Measurements from ENCODE around the gene TPCN2.

TPCN2 gene

GRCh38 chr11:69062169-69062855 is 13.6 kb downstream of the TPCN2 start:
- no peaks in the 10 kb centered on the region for H3K79me2 ChIP-seq (ENCODE audit: control insufficient read depth, insufficient read depth, low read length, poor library complexity)
- no peak overlapping the region for H4K12ac ChIP-seq (ENCODE audit: low read depth, low read length)
- H2BK12ac ChIP-seq (ENCODE audit: low read length): no peak overlapping the region
- H4K91ac ChIP-seq (ENCODE audit: low read depth, low read length): no peak overlapping the region
- no peak overlapping the region for H3K14ac ChIP-seq (ENCODE audit: low read length)
- no peaks in the 10 kb centered on the region for H3K4me1 ChIP-seq (ENCODE audit: control insufficient read depth in 1 of 2, insufficient read depth in 2 of 2, low read length in 2 of 2)
- no peak overlapping the region for H3K4ac ChIP-seq (ENCODE audit: low read depth, low read length)
- H3K4me3 ChIP-seq (ENCODE audit: low read depth, low read length): no peak overlapping the region
- no peaks in the 10 kb centered on the region for H3K27me3 ChIP-seq (ENCODE audit: insufficient read depth, low read length)
- H2AFZ ChIP-seq (ENCODE audit: insufficient read depth, low read length, poor library complexity): no peak overlapping the region
- H3K36me3 ChIP-seq (ENCODE audit: control insufficient read depth in 1 of 2, insufficient read depth in 2 of 2, low read length in 2 of 2): peaks cover 35 to 38% of the 10 kb centered on the region in 2 experiments
- H4K8ac ChIP-seq (ENCODE audit: low read depth, low read length): no peak overlapping the region
- H3K18ac ChIP-seq (ENCODE audit: low read length): no peak overlapping the region
- H2AK5ac ChIP-seq (ENCODE audit: low read length): no peak overlapping the region
- no peak overlapping the region for H3K9ac ChIP-seq (ENCODE audit: low read length)
- H3K4me2 ChIP-seq (ENCODE audit: low read length): no peak overlapping the region
- no peak overlapping the region for H2BK5ac ChIP-seq (ENCODE audit: low read depth, low read length, poor library complexity)
- H3K27ac ChIP-seq (ENCODE audit: low read depth, low read length): no peak overlapping the region
- H3K79me1 ChIP-seq (ENCODE audit: low read length): no peaks in the 10 kb centered on the region
- no peak overlapping the region for H3K23ac ChIP-seq (ENCODE audit: low read length)
- WGBS (ENCODE audit: extremely low coverage, insufficient coverage, insufficient read length): no CpG with 5 or more reads among the region's 15 CpGs
- H2BK120ac ChIP-seq (ENCODE audit: insufficient read depth, low read length, poor library complexity): no peak overlapping the region
- no peak for DNase-seq
- no peaks in the 10 kb centered on the region for H3K9me3 ChIP-seq (ENCODE audit: insufficient read depth, low read depth, low read length)

GRCh38 chr11:69062873-69063651 is 14.3 kb downstream of the TPCN2 start:
- no peak overlapping the region for H3K14ac ChIP-seq (ENCODE audit: low read length)
- H2AFZ ChIP-seq (ENCODE audit: insufficient read depth, low read length, poor library complexity): no peak overlapping the region
- H4K8ac ChIP-seq (ENCODE audit: low read depth, low read length): no peak overlapping the region
- H3K4me1 ChIP-seq (ENCODE audit: control insufficient read depth in 1 of 2, insufficient read depth in 2 of 2, low read length in 2 of 2): no peaks in the 10 kb centered on the region
- no peaks in the 10 kb centered on the region for H3K27me3 ChIP-seq (ENCODE audit: insufficient read depth, low read length)
- peaks cover 2% of the 10 kb centered on the region for H3K9me3 ChIP-seq (ENCODE audit: insufficient read depth, low read depth, low read length)
- H3K79me2 ChIP-seq (ENCODE audit: control insufficient read depth, insufficient read depth, low read length, poor library complexity): no peaks in the 10 kb centered on the region
- no peak overlapping the region for H3K9ac ChIP-seq (ENCODE audit: low read length)
- no peak for DNase-seq
- no peak overlapping the region for H3K4ac ChIP-seq (ENCODE audit: low read depth, low read length)
- no peak overlapping the region for H3K23ac ChIP-seq (ENCODE audit: low read length)
- peaks cover 36 to 37% of the 10 kb centered on the region in 2 experiments for H3K36me3 ChIP-seq (ENCODE audit: control insufficient read depth in 1 of 2, insufficient read depth in 2 of 2, low read length in 2 of 2)
- H2BK5ac ChIP-seq (ENCODE audit: low read depth, low read length, poor library complexity): no peak overlapping the region
- H2BK120ac ChIP-seq (ENCODE audit: insufficient read depth, low read length, poor library complexity): no peak overlapping the region
- H2BK12ac ChIP-seq (ENCODE audit: low read length): no peak overlapping the region
- H4K91ac ChIP-seq (ENCODE audit: low read depth, low read length): no peak overlapping the region
- H4K12ac ChIP-seq (ENCODE audit: low read depth, low read length): no peak overlapping the region
- H3K79me1 ChIP-seq (ENCODE audit: low read length): no peaks in the 10 kb centered on the region
- no CpG with 5 or more reads among the region's 34 CpGs for WGBS (ENCODE audit: extremely low coverage, insufficient coverage, insufficient read length)
- no peak overlapping the region for H2AK5ac ChIP-seq (ENCODE audit: low read length)
- no peak overlapping the region for H3K4me3 ChIP-seq (ENCODE audit: low read depth, low read length)
- H3K18ac ChIP-seq (ENCODE audit: low read length): no peak overlapping the region
- H3K4me2 ChIP-seq (ENCODE audit: low read length): no peak overlapping the region
- H3K27ac ChIP-seq (ENCODE audit: low read depth, low read length): no peak overlapping the region

- H2AFZ ChIP-seq (ENCODE audit: insufficient read depth, low read length, poor library complexity): no peak overlapping the region
- no peak overlapping the region for H2BK120ac ChIP-seq (ENCODE audit: insufficient read depth, low read length, poor library complexity)
- no peak overlapping the region for H3K4ac ChIP-seq (ENCODE audit: low read depth, low read length)
- no peak overlapping the region for H3K4me2 ChIP-seq (ENCODE audit: low read length)
- peaks cover 2% of the 10 kb centered on the region for H3K9me3 ChIP-seq (ENCODE audit: insufficient read depth, low read depth, low read length)
- no peak overlapping the region for H4K12ac ChIP-seq (ENCODE audit: low read depth, low read length)
- H3K27ac ChIP-seq (ENCODE audit: low read depth, low read length): no peak overlapping the region
- no peak overlapping the region for H3K18ac ChIP-seq (ENCODE audit: low read length)
- H4K8ac ChIP-seq (ENCODE audit: low read depth, low read length): no peak overlapping the region
- DNase-seq: no peak
- H4K91ac ChIP-seq (ENCODE audit: low read depth, low read length): no peak overlapping the region
- H3K27me3 ChIP-seq (ENCODE audit: insufficient read depth, low read length): no peaks in the 10 kb centered on the region
- no peak overlapping the region for H2BK12ac ChIP-seq (ENCODE audit: low read length)
- no peak overlapping the region for H2AK5ac ChIP-seq (ENCODE audit: low read length)
- H3K79me2 ChIP-seq (ENCODE audit: control insufficient read depth, insufficient read depth, low read length, poor library complexity): no peaks in the 10 kb centered on the region
- H3K4me1 ChIP-seq (ENCODE audit: control insufficient read depth in 1 of 2, insufficient read depth in 2 of 2, low read length in 2 of 2): no peaks in the 10 kb centered on the region
- peaks cover 32 to 37% of the 10 kb centered on the region in 2 experiments for H3K36me3 ChIP-seq (ENCODE audit: control insufficient read depth in 1 of 2, insufficient read depth in 2 of 2, low read length in 2 of 2)
- H3K23ac ChIP-seq (ENCODE audit: low read length): no peak overlapping the region
- no peaks in the 10 kb centered on the region for H3K79me1 ChIP-seq (ENCODE audit: low read length)
- WGBS (ENCODE audit: extremely low coverage, insufficient coverage, insufficient read length): no CpG with 5 or more reads among the region's 14 CpGs
- H3K9ac ChIP-seq (ENCODE audit: low read length): no peak overlapping the region
- H3K4me3 ChIP-seq (ENCODE audit: low read depth, low read length): no peak overlapping the region
- no peak overlapping the region for H2BK5ac ChIP-seq (ENCODE audit: low read depth, low read length, poor library complexity)
- H3K14ac ChIP-seq (ENCODE audit: low read length): no peak overlapping the region
Measured at GRCh38 chr11:69063652-69064260, 15.0 kb downstream of the TPCN2 start.

- Histone ChIP-seq H3K79me1 (ENCODE audit: low read length) (no peaks in the 10 kb centered on the region), H3K14ac (ENCODE audit: low read length) (no peak overlapping the region), H2AFZ (ENCODE audit: insufficient read depth, low read length, poor library complexity) (no peak overlapping the region), H3K4me2 (ENCODE audit: low read length) (no peak overlapping the region), H3K4me3 (ENCODE audit: low read depth, low read length) (no peak overlapping the region), H3K79me2 (ENCODE audit: control insufficient read depth, insufficient read depth, low read length, poor library complexity) (no peaks in the 10 kb centered on the region), H3K4me1 (ENCODE audit: control insufficient read depth in 1 of 2, insufficient read depth in 2 of 2, low read length in 2 of 2) (no peaks in the 10 kb centered on the region), H2AK5ac (ENCODE audit: low read length) (no peak overlapping the region), H3K27me3 (ENCODE audit: insufficient read depth, low read length) (no peaks in the 10 kb centered on the region), H2BK120ac (ENCODE audit: insufficient read depth, low read length, poor library complexity) (no peak overlapping the region), H3K27ac (ENCODE audit: low read depth, low read length) (no peak overlapping the region), H3K9me3 (ENCODE audit: insufficient read depth, low read depth, low read length) (peaks cover 2% of the 10 kb centered on the region), H3K9ac (ENCODE audit: low read length) (no peak overlapping the region), H4K8ac (ENCODE audit: low read depth, low read length) (no peak overlapping the region), H3K18ac (ENCODE audit: low read length) (no peak overlapping the region), H3K4ac (ENCODE audit: low read depth, low read length) (no peak overlapping the region), H2BK12ac (ENCODE audit: low read length) (no peak overlapping the region), H3K36me3 (ENCODE audit: control insufficient read depth in 1 of 2, insufficient read depth in 2 of 2, low read length in 2 of 2) (peaks cover 32 to 33% of the 10 kb centered on the region in 2 experiments), H2BK5ac (ENCODE audit: low read depth, low read length, poor library complexity) (no peak overlapping the region), H3K23ac (ENCODE audit: low read length) (no peak overlapping the region), H4K12ac (ENCODE audit: low read depth, low read length) (no peak overlapping the region), H4K91ac (ENCODE audit: low read depth, low read length) (no peak overlapping the region)
- no peak for DNase-seq
- no CpG with 5 or more reads among the region's 16 CpGs for WGBS (ENCODE audit: extremely low coverage, insufficient coverage, insufficient read length)
Measured at GRCh38 chr11:69064394-69064957, 15.7 kb downstream of the TPCN2 start.

Data from trophoblast cell (in vitro differentiated cells and primary cell).